GM12873 (cell line): ENCODE data around the gene FTO.

ENCODE experiments used
- TF ChIP-seq, protein P1 (sequence below): IDR thresholded peaks from 2 replicates; pipeline ENCODE4 v1.5.1; 2012; ENCODE audit warnings: low read depth, mild to moderate bottlenecking, moderate library complexity, low read length, control low read depth; ENCODE audit not compliant: insufficient read depth; ENCODE audit errors: missing control alignments

FTO gene

GRCh38 chr16:53743149-53743566 is 39.2 kb downstream of the FTO start:
- TF ChIP-seq, protein P1, sequence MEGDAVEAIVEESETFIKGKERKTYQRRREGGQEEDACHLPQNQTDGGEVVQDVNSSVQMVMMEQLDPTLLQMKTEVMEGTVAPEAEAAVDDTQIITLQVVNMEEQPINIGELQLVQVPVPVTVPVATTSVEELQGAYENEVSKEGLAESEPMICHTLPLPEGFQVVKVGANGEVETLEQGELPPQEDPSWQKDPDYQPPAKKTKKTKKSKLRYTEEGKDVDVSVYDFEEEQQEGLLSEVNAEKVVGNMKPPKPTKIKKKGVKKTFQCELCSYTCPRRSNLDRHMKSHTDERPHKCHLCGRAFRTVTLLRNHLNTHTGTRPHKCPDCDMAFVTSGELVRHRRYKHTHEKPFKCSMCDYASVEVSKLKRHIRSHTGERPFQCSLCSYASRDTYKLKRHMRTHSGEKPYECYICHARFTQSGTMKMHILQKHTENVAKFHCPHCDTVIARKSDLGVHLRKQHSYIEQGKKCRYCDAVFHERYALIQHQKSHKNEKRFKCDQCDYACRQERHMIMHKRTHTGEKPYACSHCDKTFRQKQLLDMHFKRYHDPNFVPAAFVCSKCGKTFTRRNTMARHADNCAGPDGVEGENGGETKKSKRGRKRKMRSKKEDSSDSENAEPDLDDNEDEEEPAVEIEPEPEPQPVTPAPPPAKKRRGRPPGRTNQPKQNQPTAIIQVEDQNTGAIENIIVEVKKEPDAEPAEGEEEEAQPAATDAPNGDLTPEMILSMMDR = peak; percentile 76

DNA sequence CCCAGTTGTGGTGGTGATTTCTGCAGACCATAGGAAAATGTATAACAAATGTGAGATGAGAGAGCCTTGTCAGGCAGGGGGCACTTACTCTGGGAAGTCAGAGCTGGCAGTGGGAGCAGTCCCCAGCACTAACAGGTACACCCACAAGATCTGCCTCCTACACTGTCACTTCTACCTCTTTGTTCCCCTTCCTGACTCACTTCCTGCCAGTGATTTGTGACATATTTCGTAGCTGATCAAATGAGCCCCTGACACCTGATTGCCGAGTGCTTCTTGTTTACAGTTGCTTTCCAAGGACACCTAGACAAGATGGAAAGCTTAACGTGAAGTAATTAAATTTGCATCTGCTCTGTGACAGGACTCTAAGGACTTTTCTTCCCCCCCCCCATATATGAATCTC is 40.5 kb downstream of the FTO start:
- TF ChIP-seq, protein P1 = no peak

GRCh38 chr16:53745086-53745485 is 41.1 kb downstream of the FTO start:
- TF ChIP-seq, protein P1 = no peak

DNA sequence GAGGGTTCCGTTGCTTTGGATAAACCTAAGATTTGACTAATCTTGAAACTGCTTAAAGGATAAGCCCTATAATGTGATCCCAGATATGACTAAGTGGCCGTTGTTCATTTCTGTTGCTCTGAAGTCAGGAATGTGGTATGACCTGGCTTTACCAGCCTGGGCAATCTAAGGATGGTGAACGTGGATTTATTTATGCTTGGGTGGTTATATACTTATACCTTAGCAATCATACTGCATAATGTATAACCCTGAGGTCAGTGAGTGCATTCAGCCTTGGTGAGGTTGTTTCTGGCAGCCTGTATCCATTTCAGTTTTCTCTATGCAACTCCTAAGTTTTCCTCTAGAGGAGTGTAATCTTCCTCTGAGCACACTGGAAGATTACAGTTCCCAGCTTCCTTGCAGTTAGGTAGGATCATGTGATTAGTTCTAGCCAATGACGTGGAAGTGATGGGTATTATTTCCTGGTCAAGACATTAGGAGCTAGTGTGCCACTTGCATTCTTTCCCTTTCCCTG is 41.9 kb downstream of the FTO start:
- TF ChIP-seq, protein P1 = no peak

DNA sequence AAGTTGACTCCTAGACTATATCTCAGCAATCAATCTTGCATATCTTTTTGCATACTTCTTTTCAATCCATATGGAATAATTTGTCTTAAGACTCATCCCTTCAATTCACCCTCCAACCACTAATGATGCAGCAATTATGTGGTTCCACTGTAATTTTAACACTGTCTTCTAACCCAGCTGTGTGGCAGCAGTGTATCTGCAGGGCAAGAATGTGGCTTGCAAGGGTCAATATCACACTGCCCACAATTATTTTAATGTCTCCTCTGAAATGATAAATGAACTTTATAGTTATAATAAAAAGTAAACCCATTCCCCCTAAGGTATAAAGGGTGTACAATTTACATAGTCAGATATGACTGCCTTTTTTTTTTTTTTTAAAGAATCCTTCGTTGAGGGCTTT is 48.6 kb downstream of the FTO start:
- TF ChIP-seq, protein P1 = no peak

GRCh38 chr16:53753431-53753830 is 49.5 kb downstream of the FTO start:
- TF ChIP-seq, protein P1 = no peak

GRCh38 chr16:53755026-53755910 is 51.3 kb downstream of the FTO start:
- TF ChIP-seq, protein P1 = no peak
